Measurements from ENCODE around the gene FLOT1. TPM values are rescaled to one million over a fixed set of nuclear protein-coding genes. Genes with fewer than 3 reads are reported as not detected.

The FLOT1 gene
- total and polyA plus RNA-seq, 9 of the 15 experiments (the other 6 are each of a cell fraction or from before 2014, with no cell fraction given) = 11.7 to 149 (median 118) TPM

- TF ChIP-seq ARID3B (CRISPR knock-in tag; IDR thresholded peaks at IDR 0.05; ENCODE audit: borderline replicate concordance) (no peak), THAP7 (CRISPR knock-in tag; IDR thresholded peaks at IDR 0.05) (peak; percentile 79; the same call in 1 of the 2 replicates), ZNF239 (CRISPR knock-in tag; IDR thresholded peaks at IDR 0.05) (no peak), CSDE1 (IDR thresholded peaks at IDR 0.05) (no peak), XRCC3 (IDR thresholded peaks at IDR 0.05) (no peak), RFX5 (IDR thresholded peaks at IDR 0.05; ENCODE audit: low read depth, low read length) (no peak), SPI1 (IDR thresholded peaks at IDR 0.05; ENCODE audit: borderline replicate concordance, low read depth, low read length) (peak; percentile 90), CTCF (IDR thresholded peaks at IDR 0.05 in 2 of 3, conservative IDR thresholded peaks at IDR 0.05 in 1 of 3; ENCODE audit: insufficient read depth in 2 of 3, low read depth in 1 of 3, low read length in 3 of 3) (peak; percentile 28 to 61 (median 53); a peak in 3 of 6 replicates), GABPB1 (CRISPR knock-in tag; IDR thresholded peaks at IDR 0.05) (peak; percentile 76; the same call in 1 of the 2 replicates), DPF2 (IDR thresholded peaks at IDR 0.05) (peak; percentile 61), RFX1 (IDR thresholded peaks at IDR 0.05) (no peak), ASH1L (IDR thresholded peaks at IDR 0.05; ENCODE audit: borderline replicate concordance, low read depth, partially characterized antibody) (no peak), TFAM (CRISPR knock-in tag; conservative IDR thresholded peaks at IDR 0.05) (no peak), PURB (CRISPR knock-in tag; IDR thresholded peaks at IDR 0.05; ENCODE audit: low read depth) (no peak), ZNF274 (IDR thresholded peaks at IDR 0.05; ENCODE audit: borderline replicate concordance, low read depth, low read length) (no peak), ZNF518B (CRISPR knock-in tag; IDR thresholded peaks at IDR 0.05) (no peak), DLX4 (CRISPR knock-in tag; IDR thresholded peaks at IDR 0.05) (no peak), IRF1 (CRISPR knock-in tag; IDR thresholded peaks at IDR 0.05; ENCODE audit: borderline replicate concordance) (no peak)
Measured at GRCh38 chr6:30721198-30722024, 21.1 kb downstream of the FLOT1 start (continued).
